Stimulated activated naive CD8-positive, alpha-beta T cell treated with anti-CD3 and anti-CD28 coated beads, Interleukin-15, Interleukin-2, amounts not matched to agents 100 U/mL and 50 U/mL, for 24 hours (primary cell): ENCODE results near the gene MAPKAPK2.
"Not testable (repeated sequence)": the region's sequence is repeated elsewhere in the genome, so short reads cannot be mapped to it uniquely, and the experiment has no call there.

Source experiments
- ATAC-seq: fragments of 150-1000 bp; cut with Tn5 transposase; one replicate; pipeline ENCODE4 v1.10.0; 2021
- DNase-seq: peaks from one replicate; pipeline ENCODE4 v3.0.0; 2021

The MAPKAPK2 gene

DNA sequence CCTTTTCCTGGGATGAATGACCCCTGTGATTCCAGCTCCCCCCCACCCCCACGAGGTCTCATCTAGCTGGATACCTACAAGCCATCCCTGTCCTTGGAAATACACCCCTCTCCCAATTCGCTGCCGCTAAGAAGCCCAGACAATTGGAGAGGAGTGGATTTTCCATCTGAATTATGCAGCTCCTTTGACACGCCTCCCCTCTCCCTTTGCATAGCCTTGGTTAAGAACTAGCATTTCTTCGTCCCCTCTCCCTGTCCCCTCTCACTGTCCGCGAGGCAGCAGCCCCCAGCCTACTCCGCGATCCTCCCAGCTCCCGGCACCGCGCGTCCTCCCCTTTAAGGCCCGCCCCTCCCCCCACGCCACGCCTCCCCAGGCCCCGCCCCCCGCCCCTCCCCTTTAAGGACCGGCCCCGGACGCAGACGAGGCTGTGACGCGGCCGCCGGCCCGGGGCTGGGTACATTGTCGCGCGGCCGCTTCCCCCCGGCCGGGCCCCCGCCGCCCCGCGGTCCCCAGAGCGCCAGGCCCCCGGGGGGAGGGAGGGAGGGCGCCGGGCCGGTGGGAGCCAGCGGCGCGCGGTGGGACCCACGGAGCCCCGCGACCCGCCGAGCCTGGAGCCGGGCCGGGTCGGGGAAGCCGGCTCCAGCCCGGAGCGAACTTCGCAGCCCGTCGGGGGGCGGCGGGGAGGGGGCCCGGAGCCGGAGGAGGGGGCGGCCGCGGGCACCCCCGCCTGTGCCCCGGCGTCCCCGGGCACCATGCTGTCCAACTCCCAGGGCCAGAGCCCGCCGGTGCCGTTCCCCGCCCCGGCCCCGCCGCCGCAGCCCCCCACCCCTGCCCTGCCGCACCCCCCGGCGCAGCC lies at the start of gene MAPKAPK2:
Gene MAPKAPK2, plus strand, starts transcription at position 428 of the 856 bp plus-strand sequence. Its CDS starts 325 bp downstream, at position 753.
- ATAC-seq, result peak; percentile 62
- DNase-seq, result peak; percentile 83

- ATAC-seq, result peak; percentile 94
- DNase-seq, result peak; percentile 97
Observed at GRCh38 chr1:206635080-206635977, 49.4 kb upstream of the MAPKAPK2 start, which contains the start of gene DYRK3. DYRK3 (plus strand) TSS chr1:206635536; CDS start chr1:206635704, 168 bp downstream.

- ATAC-seq (no peak), DNase-seq (no peak)
Observed at GRCh38 chr1:206635978-206636345, 48.7 kb upstream of the MAPKAPK2 start.

GRCh38 chr1:206636671-206637070 lies 48.0 kb upstream of the MAPKAPK2 start:
- ATAC-seq, result no peak
- DNase-seq, result no peak

DNA sequence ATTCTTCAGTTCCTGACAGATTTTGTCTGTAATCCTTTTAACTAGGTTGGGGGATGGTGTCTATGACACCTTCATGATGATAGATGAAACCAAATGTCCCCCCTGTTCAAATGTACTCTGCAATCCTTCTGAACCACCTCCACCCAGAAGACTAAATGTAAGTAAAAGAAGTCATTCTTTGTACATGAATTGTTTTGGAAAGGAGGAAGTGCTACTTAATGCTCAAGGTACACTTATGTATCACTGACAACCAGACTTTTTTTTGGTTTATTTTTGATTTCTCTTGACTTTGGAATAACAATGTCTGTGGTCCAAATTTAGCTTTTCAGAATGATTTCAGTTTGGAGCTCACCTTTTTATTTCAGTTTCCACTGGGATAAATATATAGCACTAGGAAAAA lies 47.1 kb upstream of the MAPKAPK2 start:
- no peak for ATAC-seq
- no peak for DNase-seq

- not testable (repeated sequence) for DNase-seq, ATAC-seq
Observed at GRCh38 chr1:206642074-206642473, 42.6 kb upstream of the MAPKAPK2 start.

GRCh38 chr1:206643118-206643698 lies 41.5 kb upstream of the MAPKAPK2 start:
- ATAC-seq (no peak), DNase-seq (no peak)

DNA sequence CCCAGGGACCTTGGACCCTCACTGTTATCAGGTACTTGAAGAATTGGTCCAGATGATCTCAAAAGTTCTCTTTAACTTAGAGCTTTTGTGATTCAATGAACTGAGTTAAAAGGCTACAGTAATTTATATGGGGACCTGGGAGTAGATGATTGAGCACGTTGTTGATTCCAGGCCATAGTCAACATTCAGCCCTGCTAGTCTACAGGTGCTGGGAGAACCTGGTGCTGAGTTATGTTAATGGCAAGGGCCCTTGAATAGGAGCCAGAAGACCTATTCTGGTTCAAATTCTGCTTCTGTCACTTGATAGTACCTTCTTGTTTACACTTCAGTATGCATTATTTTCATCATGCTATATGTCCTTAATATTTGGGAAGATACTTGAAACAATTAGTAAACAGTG lies 38.2 kb upstream of the MAPKAPK2 start:
- ATAC-seq (no peak), DNase-seq (no peak)

DNA sequence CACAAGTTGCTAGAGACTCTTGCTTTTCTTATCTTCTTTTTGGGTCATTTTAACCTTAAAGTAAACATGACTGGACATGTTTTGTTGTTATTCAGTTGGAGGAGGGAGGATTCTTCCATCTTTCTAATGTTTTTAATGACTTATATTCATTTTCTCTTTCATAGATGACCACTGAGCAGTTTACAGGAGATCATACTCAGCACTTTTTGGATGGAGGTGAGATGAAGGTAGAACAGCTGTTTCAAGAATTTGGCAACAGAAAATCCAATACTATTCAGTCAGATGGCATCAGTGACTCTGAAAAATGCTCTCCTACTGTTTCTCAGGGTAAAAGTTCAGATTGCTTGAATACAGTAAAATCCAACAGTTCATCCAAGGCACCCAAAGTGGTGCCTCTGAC lies 37.5 kb upstream of the MAPKAPK2 start:
- ATAC-seq, result no peak
- no peak for DNase-seq

DNA sequence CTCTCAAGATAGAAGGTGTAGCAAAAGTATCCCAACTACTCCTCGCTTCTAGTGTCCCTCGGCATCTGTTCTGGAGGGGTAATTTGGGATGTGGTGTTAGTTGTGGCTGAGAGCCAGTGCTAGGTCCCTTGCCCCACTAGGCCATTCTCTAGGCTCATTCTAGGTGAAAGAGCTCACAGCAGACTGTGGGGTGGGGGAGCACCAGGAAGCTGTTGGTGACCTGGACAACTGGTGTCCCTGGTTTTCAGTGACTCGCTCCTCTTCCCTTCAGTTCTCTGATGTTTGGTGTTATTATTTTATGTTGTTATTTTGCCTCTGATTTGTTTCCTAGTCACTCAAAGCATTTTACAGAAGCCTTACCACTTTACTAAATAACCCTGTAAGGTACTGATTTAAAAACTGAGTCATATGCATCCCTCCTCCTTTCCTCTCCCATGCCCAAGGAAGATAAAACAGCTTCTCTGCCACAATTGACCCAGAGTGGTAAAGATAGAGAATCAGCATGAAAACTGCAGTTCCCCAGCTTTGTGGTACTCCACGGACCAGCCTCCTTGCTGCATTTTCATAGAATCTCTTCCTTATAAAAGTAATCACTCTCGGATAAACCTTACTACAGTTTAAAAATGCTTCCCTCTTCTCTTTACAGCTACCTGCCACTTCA lies 35.3 kb upstream of the MAPKAPK2 start:
- DNase-seq (no peak), ATAC-seq (no peak)

GRCh38 chr1:206651014-206651413 lies 33.7 kb upstream of the MAPKAPK2 start:
- DNase-seq (no peak), ATAC-seq (no peak)

- no peak for ATAC-seq
- no peak for DNase-seq
Observed at GRCh38 chr1:206651958-206652890, 32.5 kb upstream of the MAPKAPK2 start.

GRCh38 chr1:206653715-206654459 lies 30.8 kb upstream of the MAPKAPK2 start:
- ATAC-seq, result no peak

DNA sequence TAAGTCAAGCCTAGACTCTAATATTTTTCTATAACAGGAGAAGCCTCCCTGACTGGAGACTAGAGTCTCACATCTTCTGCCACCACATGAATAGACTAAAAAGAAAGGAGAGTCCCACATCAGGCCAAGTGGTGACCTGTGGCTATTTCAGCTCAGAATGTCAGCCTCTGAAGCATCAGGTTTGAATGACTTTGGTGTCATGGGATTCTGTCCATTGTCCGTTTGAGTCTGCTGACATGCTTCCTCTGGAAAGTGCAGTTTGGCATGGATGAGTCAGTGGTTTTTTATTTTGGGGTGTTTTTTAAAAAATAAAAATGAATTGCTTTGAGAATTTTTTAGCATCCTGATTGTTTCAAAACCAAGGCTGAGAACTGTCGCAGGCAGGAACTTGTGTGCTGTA lies 29.9 kb upstream of the MAPKAPK2 start:
- no peak for DNase-seq

More at GRCh38 chr1:206653715-206654459, 30.8 kb upstream of the MAPKAPK2 start:
- DNase-seq, result no peak

GRCh38 chr1:206655471-206655882 lies 29.2 kb upstream of the MAPKAPK2 start:
- DNase-seq, result no peak
- no peak for ATAC-seq

More for the DNA sequence above, 29.9 kb upstream of the MAPKAPK2 start:
- ATAC-seq, result no peak

GRCh38 chr1:206656936-206657335 lies 27.8 kb upstream of the MAPKAPK2 start:
- ATAC-seq (no peak), DNase-seq (no peak)

- no peak for ATAC-seq
- DNase-seq, result no peak
Observed at GRCh38 chr1:206657751-206658150, 27.0 kb upstream of the MAPKAPK2 start.

GRCh38 chr1:206658264-206658980 lies 26.3 kb upstream of the MAPKAPK2 start:
- peak; percentile 74 for ATAC-seq

GRCh38 chr1:206658981-206659273 lies 25.8 kb upstream of the MAPKAPK2 start:
- ATAC-seq (no peak), DNase-seq (no peak)

More at GRCh38 chr1:206658264-206658980, 26.3 kb upstream of the MAPKAPK2 start:
- peak; percentile 69 for DNase-seq
